Measurements from ENCODE around the gene TBC1D2. TPM values are rescaled to one million over a fixed set of nuclear protein-coding genes. Genes with fewer than 3 reads are reported as not detected.
A peak's percentile ranks its signal among the peaks of the same experiment; 100 is the strongest.

TBC1D2 gene
- total and polyA plus RNA-seq, 4 donors: 2.8 to 5.1 (median 3.7) TPM

- no peak for TF ChIP-seq CTCF (IDR thresholded peaks at IDR 0.05; ENCODE audit: low read depth, low read length, missing input control)
- no peak for TF ChIP-seq TAF1 (conservative IDR thresholded peaks at IDR 0.05)
- no peak for TF ChIP-seq NR2F2 (IDR thresholded peaks at IDR 0.05)
These were observed 71.1 kb downstream of the TBC1D2 start (continued) for GRCh38 chr9:98184326-98184725.

- no peaks in the 10 kb centered on the region for H3K9me3 ChIP-seq (ENCODE audit: control insufficient read depth in 4 of 4, low read length in 3 of 4)
- TF ChIP-seq FOXA1 (IDR thresholded peaks at IDR 0.05) (no peak), HNF4A (conservative IDR thresholded peaks at IDR 0.05) (peak; percentile 78 to 80), RXRA (IDR thresholded peaks at IDR 0.05) (peak in 1 of 2 donors; percentile 3), NR2F2 (IDR thresholded peaks at IDR 0.05) (no peak), RAD21 (IDR thresholded peaks at IDR 0.05) (no peak)
- no peaks in the 10 kb centered on the region for H3K36me3 ChIP-seq (ENCODE audit: control insufficient read depth in 4 of 4, insufficient read depth in 3 of 4, low read depth in 1 of 4, low read length in 3 of 4)
- WGBS: 51% methylated on average over 9 of the region's 9 CpGs
- H3K27ac ChIP-seq (ENCODE audit: low read depth in 1 of 2, low read length in 2 of 2): no peak overlapping the region
- no peak overlapping the region for H3K4me3 ChIP-seq (ENCODE audit: low read depth in 1 of 3, low read length in 3 of 3)
- no peaks in the 10 kb centered on the region for H3K27me3 ChIP-seq (ENCODE audit: control insufficient read depth in 4 of 4, insufficient read depth in 4 of 4, low read length in 3 of 4)
- H3K4me1 ChIP-seq (ENCODE audit: control insufficient read depth in 4 of 4, insufficient read depth in 4 of 4, low read length in 3 of 4): peaks cover 5 to 13% (median 11%) of the 10 kb centered on the region in 4 donors
- no peak overlapping the region for H3K9ac ChIP-seq (ENCODE audit: low read depth in 1 of 2, low read length in 2 of 2)
- DNase-seq (ENCODE audit: low spot score): no peak
These were observed 72.4 kb downstream of the TBC1D2 start for GRCh38 chr9:98182889-98183599.

GRCh38 chr9:98182069-98182820, 73.2 kb downstream of the TBC1D2 start:
- no peaks in the 10 kb centered on the region for H3K27me3 ChIP-seq (ENCODE audit: control insufficient read depth in 4 of 4, insufficient read depth in 4 of 4, low read length in 3 of 4)
- H3K4me3 ChIP-seq (ENCODE audit: low read depth in 1 of 3, low read length in 3 of 3): no peak overlapping the region
- H3K9me3 ChIP-seq (ENCODE audit: control insufficient read depth in 4 of 4, low read length in 3 of 4): no peaks in the 10 kb centered on the region
- no peaks in the 10 kb centered on the region for H3K36me3 ChIP-seq (ENCODE audit: control insufficient read depth in 4 of 4, insufficient read depth in 3 of 4, low read depth in 1 of 4, low read length in 3 of 4)
- H3K4me1 ChIP-seq (ENCODE audit: control insufficient read depth in 4 of 4, insufficient read depth in 4 of 4, low read length in 3 of 4): peaks cover 5 to 13% (median 11%) of the 10 kb centered on the region in 4 donors
- TF ChIP-seq ATF3 (IDR thresholded peaks at IDR 0.05): no peak
- no peak for TF ChIP-seq YY1 (IDR thresholded peaks at IDR 0.05)
- no peak for TF ChIP-seq RAD21 (IDR thresholded peaks at IDR 0.05)
- TF ChIP-seq HNF4G (IDR thresholded peaks at IDR 0.05): no peak
- no peak for TF ChIP-seq JUND (IDR thresholded peaks at IDR 0.05)
- no peak for TF ChIP-seq REST (IDR thresholded peaks at IDR 0.05)
- TF ChIP-seq RXRA (IDR thresholded peaks at IDR 0.05): no peak
- no peak for TF ChIP-seq FOXA2 (IDR thresholded peaks at IDR 0.05)
- no peak for TF ChIP-seq GABPA (IDR thresholded peaks at IDR 0.05 in 1 of 2, conservative IDR thresholded peaks at IDR 0.05 in 1 of 2)
- TF ChIP-seq CTCF (IDR thresholded peaks at IDR 0.05; ENCODE audit: low read depth, low read length, missing input control): no peak
- no peak for TF ChIP-seq TAF1 (conservative IDR thresholded peaks at IDR 0.05)
- no peak for TF ChIP-seq EGR1 (IDR thresholded peaks at IDR 0.05; ENCODE audit: low read depth in 2 of 2)
- no peak for TF ChIP-seq SP1 (IDR thresholded peaks at IDR 0.05)
- TF ChIP-seq NR2F2 (IDR thresholded peaks at IDR 0.05): no peak
- no peak for TF ChIP-seq FOXA1 (IDR thresholded peaks at IDR 0.05)
- TF ChIP-seq MAX (IDR thresholded peaks at IDR 0.05): no peak
- no peak for TF ChIP-seq ZBTB33 (IDR thresholded peaks at IDR 0.05)
- TF ChIP-seq HNF4A (conservative IDR thresholded peaks at IDR 0.05): no peak
- no peak overlapping the region for H3K9ac ChIP-seq (ENCODE audit: low read depth in 1 of 2, low read length in 2 of 2)
- DNase-seq (ENCODE audit: low spot score): no peak
- H3K27ac ChIP-seq (ENCODE audit: low read depth in 1 of 2, low read length in 2 of 2): no peak overlapping the region
- WGBS: 78% methylated on average over 9 of the region's 9 CpGs

Measured in liver (tissue), 9 donors.